Omental fat pad (tissue), 4 donors: ENCODE results near the gene CHIT1. TPM values are rescaled to one million over a fixed set of nuclear protein-coding genes. Genes with fewer than 3 reads are reported as not detected.

Experiments used
- ATAC-seq: fragments of 150-250 bp; one replicate; pipeline ENCODE4 v1.9.1; 2016; ENCODE audit warnings: mild to moderate bottlenecking, moderate library complexity; ENCODE audit not compliant: low FRiP score
- DNase-seq: peaks from one replicate; pipeline ENCODE4 v3.0.0-alpha.2; 2019; ENCODE audit warnings: low spot score
- CTCF ChIP-seq, 3 donors: fragments of 450-650 bp; IDR thresholded peaks; one replicate each; pipeline ENCODE4 v1.5.1; 2016 to 2017; ENCODE audit warnings: antibody characterized with exemption in 3 of 3, mild to moderate bottlenecking in 3 of 3, moderate library complexity in 2 of 3
- total RNA-seq, 4 donors: library from RNA; depleted of rRNA; stranded (reverse); fragments of >200 nt; gene quantifications; one replicate each; pipeline ENCODE4 v1.1.0, GENCODE V29; 2016

Gene CHIT1
- total RNA-seq, 4 donors from 2014 or later: 0.19 to 17.7 (median 2.3) TPM

GRCh38 chr1:203215573-203215972 is 13.9 kb downstream of the CHIT1 start:
- TF ChIP-seq CTCF (IDR thresholded peaks at IDR 0.05): no peak
- DNase-seq: no peak
- no peak for ATAC-seq

GRCh38 chr1:203214871-203215270 is 14.6 kb downstream of the CHIT1 start:
- ATAC-seq (no peak), DNase-seq (no peak)
- TF ChIP-seq CTCF (IDR thresholded peaks at IDR 0.05): no peak

GRCh38 chr1:203213126-203213525 is 16.3 kb downstream of the CHIT1 start:
- TF ChIP-seq CTCF (IDR thresholded peaks at IDR 0.05): no peak
- no peak for DNase-seq
- ATAC-seq: no peak

GRCh38 chr1:203211812-203212211 is 17.7 kb downstream of the CHIT1 start:
- no peak for TF ChIP-seq CTCF (IDR thresholded peaks at IDR 0.05)
- no peak for ATAC-seq
- no peak for DNase-seq

- no peak for DNase-seq
- no peak for ATAC-seq
- no peak for TF ChIP-seq CTCF (IDR thresholded peaks at IDR 0.05)
These were observed 18.5 kb downstream of the CHIT1 start for GRCh38 chr1:203210988-203211387.

GRCh38 chr1:203210350-203210749 is 19.1 kb downstream of the CHIT1 start:
- DNase-seq: no peak
- no peak for TF ChIP-seq CTCF (IDR thresholded peaks at IDR 0.05)
- ATAC-seq: no peak

- TF ChIP-seq CTCF (IDR thresholded peaks at IDR 0.05): no peak
- no peak for DNase-seq
- ATAC-seq: no peak
These were observed 21.3 kb downstream of the CHIT1 start for GRCh38 chr1:203208181-203208580.
